BJ (cell line): ENCODE measurements around the gene INTS2. TPM values are rescaled to one million over a fixed set of nuclear protein-coding genes. Genes with fewer than 3 reads are reported as not detected.
"Not testable (repeated sequence)": the region's sequence is repeated elsewhere in the genome, so short reads cannot be mapped to it uniquely, and the experiment has no call there.

Experiments used
- CTCF ChIA-PET: fragments of 350-600 bp; formaldehyde crosslinking; extraction: SDS; loops from one replicate; lab custom pipeline; 2021; ENCODE audit warnings: antibody characterized with exemption, inconsistent platforms; lab: Yijun Ruan, JAX
- POLR2A ChIA-PET: fragments of 300-600 bp; sonication (Branson Sonifier 250); formaldehyde crosslinking; extraction: SDS; loops from one replicate; lab custom pipeline; 2021; ENCODE audit warnings: antibody characterized with exemption; lab: Charles Lee
- DNase-seq: peaks from one replicate; pipeline ENCODE4 v3.0.0-alpha.2; 2011; ENCODE audit warnings: low read depth
- H3K27me3 ChIP-seq: 2 replicates; pipeline ENCODE4 v1.6.0; 2011; ENCODE audit warnings: low read length; ENCODE audit not compliant: control insufficient read depth, insufficient read depth
- H3K36me3 ChIP-seq: 2 replicates; pipeline ENCODE4 v1.5.1; 2011; ENCODE audit warnings: low read length; ENCODE audit not compliant: control insufficient read depth, insufficient read depth
- H3K4me3 ChIP-seq: 2 replicates; pipeline ENCODE4 v1.5.1; 2011; ENCODE audit warnings: low read depth, mild to moderate bottlenecking, control low read depth, low read length
- polyA plus RNA-seq: library from polyadenylated mRNA; depleted of rRNA; stranded (reverse); fragments of >200 nt; gene quantifications from 2 replicates; pipeline ENCODE4 v1.2.3, GENCODE V29; 2011
- TF ChIP-seq, protein P1 (sequence below): IDR thresholded peaks from 2 replicates; pipeline ENCODE4 v1.5.1; 2011; ENCODE audit warnings: low read depth, mild to moderate bottlenecking, control low read depth, inconsistent platforms, low read length, moderate library complexity; ENCODE audit not compliant: insufficient read depth

Gene INTS2
- polyA plus RNA-seq, 1 experiment: 3.5 TPM

DNA sequence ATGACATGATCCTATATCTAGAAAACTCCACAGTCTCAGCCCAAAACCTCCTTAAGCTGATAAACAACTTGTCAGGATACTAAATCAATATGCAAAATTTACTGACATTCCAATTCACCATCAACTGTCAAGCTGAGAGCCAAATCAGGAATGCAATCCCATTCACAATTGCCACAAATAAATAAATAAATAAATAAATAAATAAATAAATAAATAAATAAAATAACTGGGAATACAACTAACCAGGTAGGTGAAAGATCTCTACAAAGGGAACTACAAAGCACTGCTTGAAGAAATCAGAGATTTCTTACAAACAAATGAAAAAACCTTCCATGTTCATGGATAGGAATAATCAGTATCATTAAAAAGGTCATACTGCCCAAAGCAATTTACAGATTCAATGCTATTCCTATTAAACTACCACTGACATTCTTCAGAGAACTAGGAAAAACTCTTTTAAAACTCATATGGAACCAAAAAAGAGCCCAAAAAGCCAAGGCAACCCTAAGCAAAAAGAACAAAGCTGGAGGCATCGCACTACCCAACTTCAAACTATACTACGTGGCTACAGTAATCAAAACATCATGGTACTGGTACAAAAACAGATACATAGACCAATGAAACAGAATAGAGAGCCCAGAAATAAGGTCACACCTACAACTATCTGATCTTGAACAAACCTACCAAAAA, 102.2 kb downstream of the INTS2 start:
- no peaks in the 10 kb centered on the region for H3K36me3 ChIP-seq
- no peaks in the 10 kb centered on the region for H3K27me3 ChIP-seq
- TF ChIP-seq, protein P1, sequence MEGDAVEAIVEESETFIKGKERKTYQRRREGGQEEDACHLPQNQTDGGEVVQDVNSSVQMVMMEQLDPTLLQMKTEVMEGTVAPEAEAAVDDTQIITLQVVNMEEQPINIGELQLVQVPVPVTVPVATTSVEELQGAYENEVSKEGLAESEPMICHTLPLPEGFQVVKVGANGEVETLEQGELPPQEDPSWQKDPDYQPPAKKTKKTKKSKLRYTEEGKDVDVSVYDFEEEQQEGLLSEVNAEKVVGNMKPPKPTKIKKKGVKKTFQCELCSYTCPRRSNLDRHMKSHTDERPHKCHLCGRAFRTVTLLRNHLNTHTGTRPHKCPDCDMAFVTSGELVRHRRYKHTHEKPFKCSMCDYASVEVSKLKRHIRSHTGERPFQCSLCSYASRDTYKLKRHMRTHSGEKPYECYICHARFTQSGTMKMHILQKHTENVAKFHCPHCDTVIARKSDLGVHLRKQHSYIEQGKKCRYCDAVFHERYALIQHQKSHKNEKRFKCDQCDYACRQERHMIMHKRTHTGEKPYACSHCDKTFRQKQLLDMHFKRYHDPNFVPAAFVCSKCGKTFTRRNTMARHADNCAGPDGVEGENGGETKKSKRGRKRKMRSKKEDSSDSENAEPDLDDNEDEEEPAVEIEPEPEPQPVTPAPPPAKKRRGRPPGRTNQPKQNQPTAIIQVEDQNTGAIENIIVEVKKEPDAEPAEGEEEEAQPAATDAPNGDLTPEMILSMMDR: no peak
- no peak for DNase-seq
- H3K4me3 ChIP-seq: no peak overlapping the region
- ChIA-PET CTCF (no interaction called here), POLR2A (no interaction called here)

DNA sequence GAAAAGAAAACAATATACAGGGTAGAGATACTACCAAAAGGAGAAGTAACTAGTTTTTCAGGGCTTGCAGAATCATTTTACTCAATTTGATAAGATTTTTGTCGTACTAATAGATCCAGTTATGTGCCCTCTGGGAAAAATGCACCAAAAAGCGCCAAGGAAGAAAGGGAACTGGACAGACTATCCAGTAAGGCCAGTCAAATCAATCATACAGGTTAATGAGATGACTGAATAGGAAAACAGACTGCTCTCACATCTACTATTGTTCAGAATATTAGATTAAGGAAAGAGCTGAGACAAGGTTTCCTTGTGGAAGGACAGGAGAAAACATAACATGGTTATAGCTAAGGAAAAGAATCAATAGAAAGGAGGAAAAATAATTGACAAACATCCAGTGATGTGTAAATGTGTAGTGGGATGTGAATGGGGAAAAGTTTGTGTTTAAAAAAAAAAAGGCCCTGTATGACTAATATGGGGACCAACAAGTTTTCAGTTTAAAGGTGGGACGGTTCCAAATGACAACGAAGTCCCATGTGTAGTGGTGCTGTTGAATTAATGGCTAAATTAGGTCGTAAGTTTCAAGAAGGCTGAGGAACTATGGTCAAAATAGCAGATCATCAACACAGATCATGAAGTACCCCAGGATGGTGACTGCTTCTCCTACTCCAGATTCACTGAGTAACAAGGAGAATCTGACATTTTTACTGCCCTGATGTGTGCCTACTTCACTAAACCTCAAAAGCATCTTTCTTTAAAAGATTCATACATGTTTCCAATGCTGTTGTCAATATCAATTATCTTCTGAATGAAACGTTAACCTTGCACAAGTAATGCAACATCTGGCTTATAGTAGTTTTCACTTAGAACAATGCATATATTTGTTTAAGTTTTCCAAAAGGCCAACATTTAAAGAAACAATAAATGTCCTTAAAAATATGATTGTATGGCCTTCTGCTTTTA, 105.2 kb downstream of the INTS2 start:
- TF ChIP-seq, protein P1: no peak
- Histone ChIP-seq H3K36me3 (no peaks in the 10 kb centered on the region), H3K4me3 (no peak overlapping the region), H3K27me3 (no peaks in the 10 kb centered on the region)
- ChIA-PET CTCF (interaction anchor here (1.2 to 1.5 kb wide), 3 partner anchors 11 to 42 kb away, joined by 3 to 5 read pairs (median 4); no protein-coding TSS in a partner anchor), POLR2A (interaction anchor here (0.6 kb wide), 1 partner anchor 10 kb away, joined by 5 read pairs; no protein-coding TSS in a partner anchor)
- no peak for DNase-seq

DNA sequence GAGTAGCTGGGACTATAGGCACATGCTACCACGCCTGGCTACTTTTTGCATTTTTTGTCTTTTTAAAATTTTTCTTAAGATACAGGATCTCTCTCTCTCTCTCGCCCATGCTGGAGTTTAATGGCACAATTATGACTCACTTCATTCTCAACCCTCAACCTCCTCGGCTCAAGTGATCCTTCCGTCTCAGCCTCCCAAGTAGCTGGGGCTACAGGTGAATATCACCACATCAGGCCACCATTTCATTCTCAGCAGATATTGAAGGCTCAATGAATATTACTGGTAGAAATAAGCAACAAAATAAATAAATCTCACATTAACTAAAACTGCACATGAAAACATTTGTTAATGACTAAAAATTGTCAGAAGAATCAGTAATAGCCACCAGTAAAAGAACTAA, 106.1 kb downstream of the INTS2 start:
- TF ChIP-seq, protein P1: no peak
- POLR2A ChIA-PET: interaction anchor here (0.6 kb wide), 1 partner anchor 9 kb away, joined by 5 read pairs; no protein-coding TSS in a partner anchor
- no peak for DNase-seq
- no peak overlapping the region for H3K4me3 ChIP-seq
- H3K27me3 ChIP-seq: no peaks in the 10 kb centered on the region
- H3K36me3 ChIP-seq: no peaks in the 10 kb centered on the region
- CTCF ChIA-PET: interaction anchor here (1.5 kb wide), 1 partner anchor 15 kb away, joined by 5 read pairs; no protein-coding TSS in a partner anchor

DNA sequence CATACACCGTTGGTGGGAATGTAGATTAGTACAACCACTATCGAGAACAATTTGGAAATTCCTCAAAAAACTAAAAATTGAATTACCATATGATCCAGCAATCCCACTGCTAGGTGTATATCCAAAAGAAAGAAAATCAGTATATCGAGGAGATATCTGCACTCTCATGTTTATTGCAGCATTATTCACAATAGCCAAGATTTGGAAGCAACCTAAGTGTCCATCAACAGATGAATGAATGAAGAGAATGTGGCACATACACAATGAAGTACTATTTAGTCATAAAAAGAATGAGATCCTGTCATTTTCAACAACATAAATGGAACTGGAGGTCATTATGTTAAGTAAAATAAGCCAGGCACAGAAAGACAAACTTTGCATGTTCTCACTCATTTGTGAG, 108.5 kb downstream of the INTS2 start:
- H3K36me3 ChIP-seq, POLR2A ChIA-PET, H3K27me3 ChIP-seq: not testable (repeated sequence)

DNA sequence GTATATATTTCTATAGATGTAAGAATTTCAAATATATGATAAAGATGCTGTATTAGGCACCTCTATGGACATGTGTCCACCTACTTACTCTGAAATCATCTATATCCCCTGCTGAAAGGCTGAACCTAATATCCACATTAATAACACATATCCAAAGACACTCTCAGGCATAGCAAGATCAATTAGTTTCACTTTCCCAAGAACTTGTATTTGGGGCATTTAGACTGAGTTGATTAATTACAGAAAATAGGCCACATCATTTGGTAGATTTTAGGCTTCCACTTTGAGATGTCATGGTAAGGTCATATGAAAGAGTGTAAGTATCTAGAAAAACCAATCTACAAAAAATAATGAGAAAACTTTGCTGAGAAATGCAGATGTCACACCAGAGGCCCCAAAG, 109.6 kb downstream of the INTS2 start:
- no peaks in the 10 kb centered on the region for H3K36me3 ChIP-seq
- CTCF ChIA-PET: no interaction called here
- TF ChIP-seq, protein P1: no peak
- POLR2A ChIA-PET: no interaction called here
- H3K27me3 ChIP-seq: no peaks in the 10 kb centered on the region
- no peak overlapping the region for H3K4me3 ChIP-seq
- no peak for DNase-seq

More for the DNA sequence above, 108.5 kb downstream of the INTS2 start:
- CTCF ChIA-PET, H3K4me3 ChIP-seq, DNase-seq: not testable (repeated sequence)
